NCI-H2227 (cell line): ENCODE measurements around the gene TRMU.

Experiments used
- DNase-seq: peaks from one replicate; lab custom pipeline; 2025; ENCODE audit not compliant: unreplicated experiment; lab: John Stamatoyannopoulos, UW

Gene TRMU

GRCh38 chr22:46336119-46337078 lies 885 bp downstream of the TRMU start:
- DNase-seq = no peak

GRCh38 chr22:46337870-46338269 lies 2.4 kb downstream of the TRMU start:
- no peak for DNase-seq

GRCh38 chr22:46338636-46339035 lies 3.1 kb downstream of the TRMU start:
- DNase-seq = no peak

- DNase-seq = no peak
These were observed 4.4 kb downstream of the TRMU start for GRCh38 chr22:46339956-46340355.

- DNase-seq = no peak
These were observed 5.2 kb downstream of the TRMU start for GRCh38 chr22:46340676-46341075.

GRCh38 chr22:46346680-46347405 lies 11.3 kb downstream of the TRMU start:
- no peak for DNase-seq

- no peak for DNase-seq
These were observed 12.1 kb downstream of the TRMU start for GRCh38 chr22:46347646-46348045.

GRCh38 chr22:46348099-46348695 lies 12.7 kb downstream of the TRMU start:
- DNase-seq = no peak

- no peak for DNase-seq
These were observed 13.7 kb downstream of the TRMU start for GRCh38 chr22:46349238-46349637.

- DNase-seq = no peak
These were observed 14.2 kb downstream of the TRMU start for GRCh38 chr22:46349681-46350080.

- DNase-seq = no peak
These were observed 14.6 kb downstream of the TRMU start for GRCh38 chr22:46350121-46350520.

GRCh38 chr22:46350646-46351045 lies 15.1 kb downstream of the TRMU start:
- no peak for DNase-seq

- DNase-seq = no peak
These were observed 15.7 kb downstream of the TRMU start for GRCh38 chr22:46351131-46351735.

- DNase-seq = no peak
These were observed 16.3 kb downstream of the TRMU start for GRCh38 chr22:46351767-46352166.

- no peak for DNase-seq
These were observed 16.8 kb downstream of the TRMU start for GRCh38 chr22:46352276-46352675.

- DNase-seq = no peak
These were observed 17.3 kb downstream of the TRMU start for GRCh38 chr22:46352691-46353386.

GRCh38 chr22:46353483-46354105 lies 18.1 kb downstream of the TRMU start:
- no peak for DNase-seq

- DNase-seq = no peak
These were observed 18.9 kb downstream of the TRMU start for GRCh38 chr22:46354176-46354992.

- no peak for DNase-seq
These were observed 19.4 kb downstream of the TRMU start for GRCh38 chr22:46354993-46355305.
